ENCODE results near the gene RBM20. TPM values are rescaled to one million over a fixed set of nuclear protein-coding genes. Genes with fewer than 3 reads are reported as not detected.

The RBM20 gene
- total and polyA plus RNA-seq, 2 of the 13 experiments (the other 11 are each of a cell fraction or from before 2014, with no cell fraction given), result 0.02 to 0.22 TPM

- no peak for TF ChIP-seq ZBTB49 (CRISPR knock-in tag; IDR thresholded peaks at IDR 0.05; ENCODE audit: borderline replicate concordance)
- TF ChIP-seq FOXP1 (IDR thresholded peaks at IDR 0.05), result no peak
- no peak for TF ChIP-seq FOXP1 (CRISPR knock-in tag; IDR thresholded peaks at IDR 0.05)
- peak in 1 of 2 experiments; percentile 75; a peak in 2 of 4 replicates for TF ChIP-seq EP300 (IDR thresholded peaks at IDR 0.05; ENCODE audit: low read depth in 2 of 2, low read length in 2 of 2)
- TF ChIP-seq EP300 (CRISPR knock-in tag; IDR thresholded peaks at IDR 0.05; ENCODE audit: borderline replicate concordance), result no peak; the same call in 1 of the 2 replicates
- no peak for TF ChIP-seq MTA3 (CRISPR knock-in tag; IDR thresholded peaks at IDR 0.05)
- TF ChIP-seq NONO (IDR thresholded peaks at IDR 0.05), result no peak
- no peak; the same call in 1 of the 2 replicates for TF ChIP-seq NONO (CRISPR knock-in tag; conservative IDR thresholded peaks at IDR 0.05)
- TF ChIP-seq CC2D1A (CRISPR knock-in tag; IDR thresholded peaks at IDR 0.05), result no peak
- no peak; the same call in 1 of the 2 replicates for TF ChIP-seq CREM (IDR thresholded peaks at IDR 0.05)
- TF ChIP-seq CREM (CRISPR knock-in tag; IDR thresholded peaks at IDR 0.05), result no peak
- no peak for TF ChIP-seq PRMT3 (CRISPR knock-in tag; IDR thresholded peaks at IDR 0.05; ENCODE audit: borderline replicate concordance, low read depth)
- no peak for TF ChIP-seq U2AF2 (IDR thresholded peaks at IDR 0.05; ENCODE audit: low read depth, low read length)
- TF ChIP-seq MYPOP (CRISPR knock-in tag; IDR thresholded peaks at IDR 0.05), result no peak
- peak; percentile 16; the same call in 1 of the 2 replicates for TF ChIP-seq ZNF546 (CRISPR knock-in tag; conservative IDR thresholded peaks at IDR 0.05)
- no peak for TF ChIP-seq PHF8 (CRISPR knock-in tag; IDR thresholded peaks at IDR 0.05)
- TF ChIP-seq PCBP2 (optimal IDR thresholded peaks at IDR 0.05; ENCODE audit: low read depth, low read length, poor library complexity, severe bottlenecking), result no peak
- TF ChIP-seq SMAD1 (CRISPR knock-in tag; IDR thresholded peaks at IDR 0.05; ENCODE audit: borderline replicate concordance, low read depth), result no peak
- 0 out of 2 replicates have a peak, but pooled peaks have one; percentile 23 for TF ChIP-seq ZNF746 (CRISPR knock-in tag; IDR thresholded peaks at IDR 0.05)
- TF ChIP-seq SSRP1 (CRISPR knock-in tag; IDR thresholded peaks at IDR 0.05), result no peak
- TF ChIP-seq ZNF512 (CRISPR knock-in tag; IDR thresholded peaks at IDR 0.05), result no peak
- TF ChIP-seq RBAK (CRISPR knock-in tag; IDR thresholded peaks at IDR 0.05), result no peak
- TF ChIP-seq FOXA1 (IDR thresholded peaks at IDR 0.05), result no peak
- no peak for TF ChIP-seq FOXA1 (CRISPR knock-in tag; IDR thresholded peaks at IDR 0.05)
- 0 out of 2 replicates have a peak, but pooled peaks have one; percentile 6 for TF ChIP-seq MED13 (CRISPR knock-in tag; IDR thresholded peaks at IDR 0.05)
These were observed 227.4 kb downstream of the RBM20 start, which contains the start of gene PDCD4 (continued) for GRCh38 chr10:110871298-110872084.
